HepG2 (cell line): ENCODE data around the gene ABI3. TPM values are rescaled to one million over a fixed set of nuclear protein-coding genes. Genes with fewer than 3 reads are reported as not detected.

Experiments used
- ATAC-seq: fragments of 200-7000 bp; cut with Tn5 transposase; 3 replicates; pipeline ENCODE4 v1.9.1; 2020; ENCODE audit warnings: mild to moderate bottlenecking, moderate library complexity
- BruUV-seq: library from RNA; stranded (reverse); fragments of 400-500 nt; replicated peaks from 2 replicates; lab custom pipeline; 2021; lab: Mats Ljungman, UMichigan
- CTCF ChIA-PET: fragments of 300-600 bp; formaldehyde crosslinking; extraction: SDS; loops from one replicate; lab custom pipeline; 2021; ENCODE audit warnings: low total read pairs, inconsistent platforms, low intra/inter-chr PET ratio; lab: Yijun Ruan, JAX
- POLR2A ChIA-PET: fragments of 350-600 bp; sonication (Branson Sonifier 250); formaldehyde crosslinking; loops from one replicate; lab custom pipeline; 2020; ENCODE audit warnings: antibody characterized with exemption, inconsistent platforms; lab: Yijun Ruan, JAX
- DNase-seq: peaks from one replicate; pipeline ENCODE4 v3.0.0-alpha.2; 2015; ENCODE audit warnings: low spot score
- FAIRE-seq: peaks from 3 replicates; lab custom pipeline; 2011; peaks lifted over from hg19 to GRCh38; lab: Jason Lieb, UNC
- H2AFZ ChIP-seq: one replicate; pipeline ENCODE4 v1.6.1; 2011; ENCODE audit warnings: low read length, inconsistent platforms
- H3K27ac ChIP-seq: fragments of 300-600 bp; 3 replicates; pipeline ENCODE4 v1.8.0; 2011; ENCODE audit warnings: mixed run types, mild to moderate bottlenecking, mixed read lengths, low read length, inconsistent platforms; ENCODE audit not compliant: insufficient read depth; ENCODE audit errors: extremely low read length
- H3K27me3 ChIP-seq, 2 experiments: fragments of 200-600 bp in 1 of 2; 2 replicates in 1 of 2; 3 replicates in 1 of 2; pipeline versions ENCODE4 v1.6.0 to v1.8.0; 2011; ENCODE audit warnings: low read length in 2 of 2, mild to moderate bottlenecking in 2 of 2, moderate library complexity in 2 of 2, inconsistent platforms in 1 of 2; ENCODE audit not compliant: insufficient read depth in 2 of 2, control insufficient read depth in 1 of 2
- H3K36me3 ChIP-seq, 2 experiments: fragments of 200-600 bp in 1 of 2; replicated peaks in 1 of 2; 2 replicates in 1 of 2; 3 replicates in 1 of 2; pipeline versions ENCODE4 v1.5.1 to v1.8.0; 2011; ENCODE audit warnings: low read length in 2 of 2, inconsistent platforms in 1 of 2; ENCODE audit not compliant: insufficient read depth in 2 of 2, control insufficient read depth in 1 of 2
- H3K4me1 ChIP-seq: 2 replicates; pipeline ENCODE4 v1.5.1; 2012; ENCODE audit warnings: low read length, inconsistent platforms; ENCODE audit not compliant: insufficient read depth
- H3K4me2 ChIP-seq: 2 replicates; pipeline ENCODE4 v1.6.0; 2011; ENCODE audit warnings: low read depth, low read length, inconsistent platforms
- H3K4me3 ChIP-seq, 3 experiments: fragments of 200-600 bp in 1 of 3; sonication (generic), shearing (Covaris generic) in 1 of 3; replicated peaks in 1 of 3; 2 replicates each; pipeline ENCODE4 v1.5.1; 2011 to 2016; ENCODE audit warnings: low read length in 3 of 3, inconsistent platforms in 2 of 3, low read depth in 2 of 3, mild to moderate bottlenecking in 2 of 3, control low read depth in 1 of 3, mixed read lengths in 1 of 3; ENCODE audit not compliant: insufficient read depth in 1 of 3
- H3K79me2 ChIP-seq: one replicate; pipeline ENCODE4 v1.6.1; 2011; ENCODE audit warnings: low read length, inconsistent platforms; ENCODE audit not compliant: insufficient read depth
- H3K9ac ChIP-seq: 2 replicates; pipeline ENCODE4 v1.6.0; 2011; ENCODE audit warnings: mild to moderate bottlenecking, low read depth, low read length, inconsistent platforms; ENCODE audit not compliant: insufficient read depth
- H3K9me3 ChIP-seq: 2 replicates; pipeline ENCODE4 v1.5.1; 2012; ENCODE audit warnings: mild to moderate bottlenecking, low read length
- H4K20me1 ChIP-seq: 2 replicates; pipeline ENCODE4 v1.6.0; 2011; ENCODE audit warnings: inconsistent platforms, mild to moderate bottlenecking, low read length, moderate library complexity; ENCODE audit not compliant: insufficient read depth
- AFF4 ChIP-seq: sonication (generic); formaldehyde crosslinking; IDR thresholded peaks from 2 replicates; pipeline ENCODE4 v1.4.0; 2020; ENCODE audit warnings: missing genetic modification reagents
- FIP1L1 ChIP-seq: fragments of 200-400 bp; formaldehyde crosslinking; IDR thresholded peaks from 2 replicates; pipeline ENCODE4 v1.6.1; 2018; ENCODE audit warnings: low read depth, mild to moderate bottlenecking, low read length, moderate library complexity, borderline replicate concordance; ENCODE audit not compliant: insufficient read depth
- HBP1 ChIP-seq: IDR thresholded peaks from 2 replicates; pipeline ENCODE4 v1.6.1; 2016; ENCODE audit warnings: low read depth, control low read depth
- PRDM10 ChIP-seq: sonication (generic); formaldehyde crosslinking; IDR thresholded peaks from 2 replicates; pipeline ENCODE4 v1.4.0; 2020; ENCODE audit warnings: low read depth, missing genetic modification reagents
- ZBTB2 ChIP-seq: sonication (generic); formaldehyde crosslinking; IDR thresholded peaks from 2 replicates; pipeline ENCODE4 v1.8.0; 2022; ENCODE audit warnings: low read depth, missing genetic modification reagents
- ZNF792 ChIP-seq: IDR thresholded peaks from 2 replicates; pipeline ENCODE4 v1.6.1; 2016
- WGBS: methylation state at CpG from one replicate; pipeline ENCODE4 v1.1.6; 2017; ENCODE audit warnings: low lambda C conversion rate; 5-methylcytosine and 5-hydroxymethylcytosine counted together
- in situ Hi-C: cut with HindIII; loops from 2 replicates; pipeline ENCODE4 v1.10.0; 2017; ENCODE audit warnings: low pct_unique_long_range_greater_than_20kb; ENCODE audit not compliant: extremely low pct_ligation_motif_present
- intact Hi-C: fragments of 100-400 bp; cut with micrococcal nuclease; formaldehyde crosslinking; loops from one replicate; pipeline ENCODE4 v1.10.0; 2022; ENCODE audit not compliant: unreplicated experiment
- polyA plus RNA-seq, 8 experiments: library from polyadenylated mRNA; depleted of rRNA in 3 of 8; stranded (reverse) in 7 of 8; unstranded in 1 of 8; fragments of >200 nt; fragmentation: Illumina TruSeq in 4 of 8; extraction: Trizol in 4 of 8; gene quantifications; 2 replicates each; pipeline versions ENCODE4 v1.2.1 to v1.2.3, GENCODE V29; 2011 to 2016; ENCODE audit warnings: low read depth in 4 of 8, missing spikeins in 1 of 8, mixed read lengths in 1 of 8; ENCODE audit not compliant: insufficient read depth in 1 of 8
- total RNA-seq, 5 experiments: library from RNA; depleted of rRNA; stranded (reverse); fragments of >200 nt; fragmentation: Illumina TruSeq; extraction: Trizol; gene quantifications; 2 replicates each; pipeline ENCODE4 v1.2.3, GENCODE V29; 2016; ENCODE audit warnings: low read depth in 1 of 5

ABI3 gene
- total and polyA plus RNA-seq, 2 of the 13 experiments (the other 11 are each of a cell fraction or from before 2014, with no cell fraction given) = not detected

- no peaks in the 10 kb centered on the region for H3K9me3 ChIP-seq
- intact Hi-C loops = no loop called here
- in situ Hi-C loops = no loop called here
- ATAC-seq = no peak
- ChIA-PET POLR2A (no interaction called here), CTCF (no interaction called here)
- WGBS = 39% methylated on average over 10 of the region's 10 CpGs
- H3K4me2 ChIP-seq = no peak overlapping the region
- DNase-seq = no peak
- TF ChIP-seq ZBTB2 (no peak), FIP1L1 (no peak), ZNF792 (CRISPR knock-in tag) (no peak), HBP1 (CRISPR knock-in tag) (no peak), AFF4 (CRISPR knock-in tag) (no peak), PRDM10 (CRISPR knock-in tag) (no peak)
- TF ChIP-seq, all 625 proteins: peak for 0
- Histone ChIP-seq H2AFZ (no peak overlapping the region), H3K27me3 (peaks cover 8 to 78% of the 10 kb centered on the region in 2 experiments), H4K20me1 (no peaks in the 10 kb centered on the region), H3K9ac (no peak overlapping the region), H3K27ac (no peak overlapping the region), H3K4me3 (no peak overlapping the region), H3K36me3 (no peaks in the 10 kb centered on the region), H3K79me2 (no peaks in the 10 kb centered on the region), H3K4me1 (no peaks in the 10 kb centered on the region)
- no TSS peak for BruUV-seq
- FAIRE-seq = no peak
These were observed 1.4 kb upstream of the ABI3 start for GRCh38 chr17:49209061-49209571.
